NCI-H526 (cell line): ENCODE measurements around the gene UBE2I.
"Not testable (repeated sequence)": the region's sequence is repeated elsewhere in the genome, so short reads cannot be mapped to it uniquely, and the experiment has no call there.

Experiments used
- DNase-seq, 2 experiments: peaks; one replicate each; lab custom pipeline; 2025; lab: John Stamatoyannopoulos, UW

UBE2I gene

DNA sequence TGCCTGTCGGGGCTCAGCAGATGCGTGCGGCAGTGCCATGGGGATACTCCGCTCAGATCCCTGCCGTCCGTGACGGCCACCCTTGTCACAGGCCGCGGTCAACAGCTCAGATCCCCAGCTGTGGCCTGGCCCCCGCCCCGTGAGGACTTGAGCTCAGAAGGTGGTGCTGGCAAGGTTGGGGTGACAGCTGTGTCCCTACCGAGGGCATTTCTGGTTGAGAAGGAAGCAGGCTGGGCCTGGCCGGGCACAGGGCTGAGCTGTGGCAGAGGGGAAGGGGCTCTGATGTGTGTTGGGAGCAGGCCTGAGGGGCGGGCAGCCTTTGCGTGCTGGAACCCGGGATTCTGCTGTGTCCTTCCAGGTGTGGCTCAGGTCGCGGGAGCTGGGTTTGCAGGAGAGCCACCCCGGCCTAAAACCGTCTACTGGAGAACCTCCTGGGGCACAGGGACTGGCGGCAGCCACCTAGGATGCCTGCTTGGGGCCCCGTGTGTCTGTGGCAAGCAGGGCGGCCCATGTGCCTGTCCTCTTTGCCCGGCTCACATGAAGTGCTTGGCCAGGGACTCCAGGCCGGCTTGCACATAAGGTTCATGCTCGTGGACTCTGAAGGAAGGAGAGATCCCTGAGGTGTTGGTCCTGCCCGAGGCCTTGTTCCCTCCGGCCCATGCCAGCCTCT lies 5.1 kb downstream of the UBE2I start:
- no peak for DNase-seq

DNA sequence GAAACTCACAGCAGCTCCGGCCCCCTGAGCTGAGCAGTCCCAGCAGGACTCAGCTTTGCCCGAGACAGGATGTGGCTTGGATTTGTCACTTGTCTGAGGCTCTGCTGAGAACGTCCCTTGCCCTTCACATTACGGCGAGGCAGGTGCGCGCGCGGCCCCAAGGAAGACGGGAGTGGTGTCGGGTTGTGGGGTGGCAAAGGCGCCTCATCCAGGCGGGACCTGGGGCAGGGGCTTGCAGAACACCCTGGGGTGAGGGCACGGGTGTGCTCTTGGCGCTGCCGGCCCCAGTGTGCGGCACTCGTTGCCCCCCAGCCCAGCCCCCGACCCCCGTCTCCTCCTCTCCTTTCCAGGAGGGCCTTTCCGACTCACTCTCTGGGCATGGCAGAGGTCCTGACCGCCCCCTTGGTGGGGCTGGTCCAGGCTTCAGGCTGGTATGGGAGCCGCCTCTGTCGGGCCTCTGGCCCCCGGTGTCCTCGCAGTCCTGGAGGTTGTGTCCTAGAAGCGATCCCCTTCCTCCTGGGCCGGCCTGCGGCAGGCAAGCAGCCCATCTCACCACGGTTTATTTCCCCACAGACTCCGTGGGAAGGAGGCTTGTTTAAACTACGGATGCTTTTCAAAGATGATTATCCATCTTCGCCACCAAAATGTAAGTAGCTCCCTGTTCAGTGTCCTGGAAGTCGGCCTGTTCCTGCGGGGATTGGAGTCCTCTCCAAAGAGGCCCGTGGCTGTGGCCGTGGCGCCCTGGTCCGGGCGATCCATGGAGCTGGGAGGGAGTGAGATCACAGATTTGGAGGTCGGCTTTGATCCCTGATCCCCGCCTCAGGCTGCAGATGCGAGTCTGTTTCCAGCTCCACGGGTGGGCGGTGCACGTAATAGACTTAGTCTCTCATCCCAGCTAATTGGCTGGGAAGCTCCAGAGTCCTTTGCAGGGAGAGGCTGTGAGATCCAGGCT lies 5.9 kb downstream of the UBE2I start:
- no peak for DNase-seq

GRCh38 chr16:1316033-1316405 lies 6.6 kb downstream of the UBE2I start:
- no peak for DNase-seq

DNA sequence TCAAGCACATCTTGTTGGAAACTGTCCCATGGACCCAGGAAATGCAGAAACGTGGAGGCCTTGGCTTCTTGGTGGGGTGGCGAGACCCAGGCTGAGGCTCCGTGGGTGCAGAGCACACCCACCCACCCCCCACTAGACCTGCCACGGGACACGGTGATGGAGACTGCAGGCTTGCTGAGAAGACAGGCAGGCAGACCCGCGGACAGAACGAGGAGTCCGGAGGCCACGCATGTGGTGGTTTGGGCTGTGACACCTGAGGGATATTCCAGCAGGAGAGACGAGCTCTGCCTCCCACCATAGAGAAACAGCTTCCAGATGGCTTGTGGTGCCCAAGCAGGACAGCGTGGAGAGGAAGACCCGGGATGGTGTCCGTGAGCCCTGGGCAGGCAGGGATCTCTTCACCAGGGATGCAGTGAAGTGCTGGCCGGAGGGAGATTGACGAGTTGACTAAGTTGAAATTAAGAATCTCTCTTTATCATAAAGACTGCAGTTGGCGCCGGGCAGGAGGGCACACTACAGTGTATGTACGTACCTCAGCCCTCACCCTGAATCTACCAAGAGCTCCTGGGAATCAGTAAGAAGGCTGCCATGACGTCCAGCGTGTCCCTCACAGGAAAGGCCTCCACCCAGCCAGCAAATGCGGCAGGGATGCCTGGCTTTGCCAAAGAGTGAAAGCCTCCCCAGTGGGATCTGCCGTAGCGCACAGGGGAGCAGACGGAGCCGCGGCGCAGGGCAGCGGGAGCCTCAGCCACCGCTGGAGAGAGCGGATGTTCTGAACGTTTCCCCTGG lies 8.2 kb downstream of the UBE2I start:
- no peak for DNase-seq

DNA sequence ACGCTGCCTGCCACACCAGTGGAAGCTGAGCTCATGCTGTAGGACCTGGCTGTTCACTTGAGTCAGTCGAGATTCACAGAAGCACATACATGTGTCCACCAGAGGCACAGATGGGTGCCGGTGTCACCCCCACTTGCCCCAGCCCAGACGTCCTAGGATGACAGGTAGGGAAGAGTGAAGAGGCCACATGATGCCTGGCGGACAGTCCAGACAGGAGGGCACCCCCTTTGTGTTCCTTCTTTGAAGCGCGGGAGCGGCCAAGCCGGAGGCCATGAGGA lies 8.8 kb downstream of the UBE2I start:
- no peak for DNase-seq

GRCh38 chr16:1319041-1319440 lies 9.6 kb downstream of the UBE2I start:
- no peak for DNase-seq

GRCh38 chr16:1320097-1320496 lies 10.7 kb downstream of the UBE2I start:
- no peak for DNase-seq

DNA sequence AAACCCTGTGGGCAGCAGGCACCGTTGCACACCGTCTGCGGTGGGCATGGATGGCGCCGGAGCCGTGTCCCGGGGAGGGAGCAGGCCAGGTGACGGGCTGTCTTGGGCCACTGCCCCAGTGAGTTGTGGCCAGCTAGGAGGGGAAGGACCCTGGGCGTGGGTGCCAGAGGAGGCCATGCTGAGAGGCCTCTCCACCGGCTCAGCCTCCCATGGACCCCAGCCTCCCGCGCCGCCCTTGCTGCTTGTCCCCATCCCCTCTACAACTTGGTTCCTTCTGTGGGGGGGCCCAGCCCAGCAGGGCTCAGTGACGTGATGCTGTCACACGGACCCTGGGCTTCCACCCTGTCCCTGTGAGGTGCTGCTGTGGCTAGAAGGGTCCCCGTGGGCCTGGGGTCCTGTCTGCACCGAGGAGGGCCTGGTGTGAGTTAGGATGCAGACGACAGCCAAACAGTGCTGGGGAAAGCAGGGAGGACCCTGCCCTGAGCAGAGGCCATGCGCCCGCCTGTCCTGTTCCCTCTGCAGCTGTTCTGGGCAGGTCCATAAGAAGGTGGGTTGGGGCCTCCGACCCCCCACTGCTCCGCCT lies 11.3 kb downstream of the UBE2I start:
- no peak for DNase-seq

DNA sequence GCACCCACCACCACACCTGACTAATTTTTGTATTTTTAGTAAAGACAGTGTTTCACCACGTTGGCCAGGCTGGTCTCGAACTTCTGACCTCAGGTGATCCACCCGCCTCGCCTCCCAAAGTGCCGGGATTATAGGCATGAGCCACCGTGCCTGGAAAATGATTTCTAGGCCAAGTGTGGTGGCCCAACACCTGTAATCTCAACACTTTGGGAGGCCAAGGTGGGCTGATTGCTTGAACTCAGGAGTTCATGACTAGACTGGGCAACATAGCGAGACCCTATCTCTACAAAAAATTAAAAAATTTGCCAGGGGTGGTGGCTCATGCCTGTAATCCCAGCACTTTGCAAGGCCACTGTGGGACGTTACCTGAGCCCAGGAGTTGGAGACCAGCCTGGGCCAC lies 13.0 kb downstream of the UBE2I start:
- no peak for DNase-seq

DNA sequence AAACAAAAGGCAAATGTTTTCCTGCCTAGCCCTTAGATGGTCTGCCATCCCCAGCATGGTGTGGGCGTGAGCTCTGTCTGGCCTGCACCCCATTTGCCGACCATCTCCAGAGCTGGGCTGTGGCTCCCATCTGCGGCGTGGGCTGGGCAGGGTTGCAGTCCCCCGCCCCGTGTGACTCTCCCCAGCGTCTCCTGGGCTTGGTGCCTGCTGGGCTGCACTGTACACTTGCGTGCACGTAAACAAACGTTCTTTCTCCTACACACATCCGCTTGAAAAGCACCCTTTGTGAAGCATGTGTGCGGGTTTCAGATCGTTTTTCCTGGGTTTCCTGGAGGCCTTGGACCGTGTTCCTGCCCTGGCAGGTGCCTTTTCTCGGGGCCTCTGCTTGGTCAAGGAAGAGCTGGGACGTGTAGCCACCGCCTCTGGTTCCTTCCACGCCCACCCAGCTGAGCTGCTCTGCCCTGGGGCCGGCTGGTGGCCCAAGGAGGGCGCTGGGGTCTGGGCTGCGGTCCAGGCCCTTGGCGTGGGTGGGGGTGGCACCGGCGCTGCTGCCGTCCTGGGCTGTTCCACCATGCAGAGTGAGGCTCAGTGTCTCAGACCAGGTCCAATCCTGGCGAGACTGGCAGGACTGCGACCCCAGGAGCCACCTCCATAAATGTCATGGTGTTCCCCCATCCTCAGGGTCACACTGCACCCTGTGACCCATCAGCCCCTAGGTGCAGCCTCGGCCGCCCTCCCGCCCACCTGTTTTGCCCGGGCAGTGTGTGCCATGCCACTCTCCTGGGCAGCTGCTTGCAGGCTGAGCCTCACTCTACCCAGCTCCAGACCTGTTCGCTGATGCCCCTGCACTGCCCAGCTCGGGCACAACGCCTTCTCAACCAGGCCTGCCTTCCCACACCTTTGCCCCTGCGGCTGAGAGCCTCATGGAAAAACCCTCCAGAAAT lies 14.1 kb downstream of the UBE2I start:
- no peak for DNase-seq

- DNase-seq = no peak
These were observed 14.9 kb downstream of the UBE2I start for GRCh38 chr16:1324286-1324826.

GRCh38 chr16:1325261-1325660 lies 15.8 kb downstream of the UBE2I start:
- DNase-seq = no peak

- DNase-seq = no peak
These were observed 16.4 kb downstream of the UBE2I start for GRCh38 chr16:1325673-1326371.

GRCh38 chr16:1326391-1326790 lies 17.0 kb downstream of the UBE2I start:
- no peak for DNase-seq

DNA sequence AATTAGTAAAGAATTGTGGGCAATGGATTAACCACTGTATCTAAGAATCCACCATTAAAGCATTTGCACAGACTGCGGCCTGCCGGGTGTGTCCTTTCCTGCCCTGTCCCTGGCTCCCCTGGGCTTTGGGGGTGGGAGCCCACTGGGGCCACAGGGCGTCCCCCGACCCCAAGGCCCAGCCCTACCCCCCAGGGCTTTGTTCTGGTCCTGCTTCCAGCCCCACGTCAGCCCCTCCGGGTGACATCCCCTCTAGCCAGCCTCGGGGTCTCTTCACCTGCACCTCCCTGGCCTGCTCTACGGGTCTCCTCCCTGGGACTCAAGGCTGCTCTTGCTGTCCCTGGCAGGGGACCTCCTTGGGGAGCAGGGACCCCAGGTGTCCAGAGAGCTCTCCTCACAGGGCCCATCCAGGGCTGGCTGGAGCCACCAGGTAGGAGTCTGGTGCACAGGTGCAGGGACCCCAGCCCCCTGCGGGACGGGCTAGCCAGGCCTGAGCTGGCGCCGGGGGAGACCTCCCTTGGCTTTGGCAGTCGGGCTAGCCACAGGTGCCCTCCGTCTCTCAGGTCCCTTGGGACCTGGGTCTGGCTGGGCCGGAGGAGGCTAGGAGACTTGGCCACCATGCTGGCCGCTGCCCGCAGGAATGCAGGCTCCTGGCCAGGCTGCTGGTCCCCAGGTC lies 17.6 kb downstream of the UBE2I start:
- no peak for DNase-seq

- DNase-seq = no peak
These were observed 18.1 kb downstream of the UBE2I start for GRCh38 chr16:1327619-1327947.

DNA sequence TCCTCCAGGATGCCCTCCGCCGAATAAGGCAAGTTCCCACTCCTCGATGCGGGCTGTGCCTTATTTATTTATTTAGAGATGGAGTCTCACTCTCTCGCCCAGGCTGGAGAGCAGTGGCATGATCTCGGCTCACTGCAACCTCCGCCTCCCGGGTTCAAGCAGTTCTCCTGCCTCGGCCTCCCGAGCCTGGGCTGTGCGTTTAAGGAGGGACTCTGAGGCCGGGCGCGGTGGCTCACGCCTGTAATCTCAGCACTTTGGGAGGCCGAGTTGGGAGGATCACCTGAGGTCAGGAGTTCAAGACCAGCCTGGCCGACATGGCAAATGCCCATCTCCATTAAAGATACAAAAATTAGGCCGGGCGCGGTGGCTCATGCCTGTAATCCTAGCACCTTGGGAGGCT lies 18.7 kb downstream of the UBE2I start:
- not testable (repeated sequence) for DNase-seq

- DNase-seq = not testable (repeated sequence)
These were observed 19.5 kb downstream of the UBE2I start for GRCh38 chr16:1328961-1329360.

GRCh38 chr16:1330260-1330914 lies 21.0 kb downstream of the UBE2I start:
- peak in 1 of 2 experiments; percentile 72 for DNase-seq
